Tibial nerve (tissue), 4 donors: Measurements from ENCODE around the gene RNF182. TPM values are rescaled to one million over a fixed set of nuclear protein-coding genes. Genes with fewer than 3 reads are reported as not detected.
"Not testable (repeated sequence)": the region's sequence is repeated elsewhere in the genome, so short reads cannot be mapped to it uniquely, and the experiment has no call there.

Experiments
- DNase-seq, 2 donors: peaks; one replicate each; pipeline ENCODE4 v3.0.0-alpha.2; 2019; ENCODE audit warnings: low spot score in 2 of 2
- H3K27ac ChIP-seq, 4 donors: fragments of 200-600 bp; sonication (generic) in 3 of 4; one replicate each; pipeline ENCODE4 v1.5.1; 2017 to 2019; ENCODE audit warnings: mild to moderate bottlenecking in 1 of 4
- H3K27me3 ChIP-seq, 2 donors: fragments of 200-600 bp; sonication (generic) in 1 of 2; one replicate each; pipeline versions ENCODE4 v1.5.1 to v1.6.0; 2017 to 2019
- H3K36me3 ChIP-seq, 3 donors: fragments of 200-600 bp; sonication (generic); one replicate each; pipeline ENCODE4 v1.5.1; 2018 to 2019
- H3K4me1 ChIP-seq, 4 donors: fragments of 200-600 bp; sonication (generic) in 3 of 4; one replicate each; pipeline ENCODE4 v1.5.1; 2017 to 2019
- H3K4me3 ChIP-seq, 4 donors: fragments of 200-600 bp; sonication (generic) in 3 of 4; one replicate each; pipeline ENCODE4 v1.5.1; 2017 to 2019; ENCODE audit warnings: mild to moderate bottlenecking in 1 of 4, moderate library complexity in 1 of 4
- H3K9me3 ChIP-seq, 4 donors: fragments of 200-600 bp; sonication (generic) in 3 of 4; one replicate each; pipeline ENCODE4 v1.5.1; 2017 to 2019
- EP300 ChIP-seq, 2 donors: sonication (generic); formaldehyde crosslinking; IDR thresholded peaks; one replicate each; pipeline ENCODE4 v1.6.1; 2017; ENCODE audit warnings: antibody characterized with exemption in 2 of 2, mild to moderate bottlenecking in 1 of 2
- POLR2A ChIP-seq, 2 donors: fragments of 450-650 bp; IDR thresholded peaks; one replicate each; pipeline ENCODE4 v1.6.1; 2017; ENCODE audit warnings: antibody characterized with exemption in 2 of 2, mild to moderate bottlenecking in 2 of 2, moderate library complexity in 2 of 2
- WGBS, 2 donors: methylation state at CpG; one replicate each; pipeline ENCODE4 v1.1.5; 2018; 5-methylcytosine and 5-hydroxymethylcytosine counted together
- total RNA-seq, 4 donors: library from RNA; depleted of rRNA; stranded (reverse); fragments of >200 nt; gene quantifications; one replicate each; pipeline ENCODE4 v1.1.0, GENCODE V29; 2016
- TF ChIP-seq, protein P1 (sequence below), 5 experiments: fragments of 200-600 bp in 3 of 5; fragments of 450-650 bp in 2 of 5; sonication (generic) in 3 of 5; IDR thresholded peaks; one replicate each; pipeline ENCODE4 v1.5.1; 2016 to 2019; ENCODE audit warnings: antibody characterized with exemption in 5 of 5, mild to moderate bottlenecking in 3 of 5, moderate library complexity in 2 of 5

Gene RNF182
- total RNA-seq, 4 donors from 2014 or later, result 0.39 to 2.1 TPM; not detected in 2

DNA sequence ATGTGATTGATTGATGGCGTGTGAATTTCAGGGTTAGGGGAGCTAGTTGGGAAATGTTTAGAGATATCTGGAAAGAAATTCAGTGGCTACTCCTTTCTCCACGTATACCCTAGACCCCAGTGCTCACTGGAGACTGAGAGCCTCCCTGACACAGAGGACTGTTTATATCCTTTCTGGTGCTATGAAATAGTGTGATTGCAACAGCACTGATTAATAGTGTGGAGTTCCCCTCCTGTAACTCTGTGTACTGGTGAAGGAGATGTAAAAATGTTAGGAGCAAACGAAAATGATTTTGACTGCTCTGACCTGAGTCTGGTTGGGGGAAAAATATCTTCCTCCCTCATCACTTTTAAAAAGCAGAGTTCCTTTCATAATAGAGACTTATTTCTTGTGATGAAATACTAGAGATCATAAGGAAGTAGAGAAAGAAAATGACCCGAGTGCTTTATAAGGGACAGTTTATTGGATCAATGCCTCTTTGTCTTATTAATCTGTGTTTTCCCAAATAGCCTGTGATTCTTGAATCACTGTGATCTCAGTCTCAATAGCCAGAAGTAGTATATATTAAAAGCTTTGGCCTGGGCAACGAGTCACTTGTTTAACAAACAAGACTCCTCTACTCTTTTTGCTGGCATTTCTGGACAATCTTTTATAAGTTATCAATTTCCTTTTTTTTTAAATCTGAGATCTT is 92.3 kb downstream of the RNF182 start:
- H3K4me1 ChIP-seq, result no peaks in the 10 kb centered on the region
- no peak for DNase-seq
- H3K9me3 ChIP-seq, result peaks cover 0 to 6% (median 0%) of the 10 kb centered on the region in 4 donors
- no peak overlapping the region for H3K4me3 ChIP-seq
- H3K27me3 ChIP-seq, result no peaks in the 10 kb centered on the region
- 42 to 43% methylated on average over 5 of the region's 5 CpGs for WGBS, 2 donors
- TF ChIP-seq POLR2A (IDR thresholded peaks at IDR 0.05), result no peak
- no peak for TF ChIP-seq EP300 (IDR thresholded peaks at IDR 0.05)
- TF ChIP-seq, protein P1, sequence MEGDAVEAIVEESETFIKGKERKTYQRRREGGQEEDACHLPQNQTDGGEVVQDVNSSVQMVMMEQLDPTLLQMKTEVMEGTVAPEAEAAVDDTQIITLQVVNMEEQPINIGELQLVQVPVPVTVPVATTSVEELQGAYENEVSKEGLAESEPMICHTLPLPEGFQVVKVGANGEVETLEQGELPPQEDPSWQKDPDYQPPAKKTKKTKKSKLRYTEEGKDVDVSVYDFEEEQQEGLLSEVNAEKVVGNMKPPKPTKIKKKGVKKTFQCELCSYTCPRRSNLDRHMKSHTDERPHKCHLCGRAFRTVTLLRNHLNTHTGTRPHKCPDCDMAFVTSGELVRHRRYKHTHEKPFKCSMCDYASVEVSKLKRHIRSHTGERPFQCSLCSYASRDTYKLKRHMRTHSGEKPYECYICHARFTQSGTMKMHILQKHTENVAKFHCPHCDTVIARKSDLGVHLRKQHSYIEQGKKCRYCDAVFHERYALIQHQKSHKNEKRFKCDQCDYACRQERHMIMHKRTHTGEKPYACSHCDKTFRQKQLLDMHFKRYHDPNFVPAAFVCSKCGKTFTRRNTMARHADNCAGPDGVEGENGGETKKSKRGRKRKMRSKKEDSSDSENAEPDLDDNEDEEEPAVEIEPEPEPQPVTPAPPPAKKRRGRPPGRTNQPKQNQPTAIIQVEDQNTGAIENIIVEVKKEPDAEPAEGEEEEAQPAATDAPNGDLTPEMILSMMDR (IDR thresholded peaks at IDR 0.05), result no peak
- H3K27ac ChIP-seq, result peak overlapping the region in 1 of 4 donors; percentile 70
- H3K36me3 ChIP-seq, result no peaks in the 10 kb centered on the region

DNA sequence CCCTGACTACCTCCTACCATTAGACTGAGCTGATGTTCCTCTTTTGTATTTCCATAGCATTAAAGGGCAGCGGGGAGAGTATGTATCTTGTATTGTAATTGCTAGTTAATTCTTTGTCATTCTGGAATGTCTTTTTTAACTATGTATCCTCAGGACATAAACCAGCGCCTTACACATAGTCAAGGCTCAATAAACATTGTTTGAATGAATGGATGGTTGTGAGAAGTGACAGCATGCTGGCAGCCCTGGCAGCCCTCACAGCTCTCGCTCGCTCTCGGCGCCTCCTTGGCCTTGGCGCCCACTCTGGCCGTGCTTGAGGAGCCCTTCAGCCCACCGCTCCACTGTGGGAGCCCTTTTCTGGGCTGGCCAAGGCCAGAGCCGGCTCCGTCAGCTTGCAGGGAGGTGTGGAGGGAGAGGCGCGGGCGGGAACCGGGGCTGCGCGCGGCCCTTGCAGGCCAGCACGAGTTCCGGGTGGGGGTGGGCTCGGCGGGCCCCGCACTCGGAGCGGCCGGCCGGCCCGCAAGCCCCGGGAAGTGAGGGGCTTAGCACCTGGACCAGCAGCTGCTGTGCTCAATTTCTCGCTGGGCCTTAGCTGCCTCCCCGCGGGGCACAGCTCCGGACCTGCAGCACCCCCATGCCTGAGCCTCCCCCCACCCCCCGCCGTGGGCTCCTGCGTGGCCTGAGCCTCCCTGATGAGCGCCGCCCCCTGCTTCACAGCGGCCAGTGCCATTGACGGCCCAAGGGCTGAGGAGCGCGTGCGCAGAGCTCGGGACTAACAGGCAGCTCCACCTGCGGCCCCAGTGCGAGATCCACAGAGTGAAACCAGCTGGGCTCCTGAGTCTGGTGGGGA is 93.1 kb downstream of the RNF182 start:
- no peaks in the 10 kb centered on the region for H3K9me3 ChIP-seq
- no peaks in the 10 kb centered on the region for H3K27me3 ChIP-seq
- peak overlapping the region in 1 of 4 donors; percentile 70 for H3K27ac ChIP-seq
- TF ChIP-seq, protein P1 (IDR thresholded peaks at IDR 0.05), result no peak
- TF ChIP-seq EP300 (IDR thresholded peaks at IDR 0.05) (no peak), POLR2A (IDR thresholded peaks at IDR 0.05) (no peak)
- H3K4me1 ChIP-seq, result no peaks in the 10 kb centered on the region
- H3K36me3 ChIP-seq, result no peaks in the 10 kb centered on the region
- no peak for DNase-seq
- H3K4me3 ChIP-seq, result no peak overlapping the region
- WGBS, 2 donors, result 65 to 78% methylated on average over 15 to 42 of the region's 46 CpGs

DNA sequence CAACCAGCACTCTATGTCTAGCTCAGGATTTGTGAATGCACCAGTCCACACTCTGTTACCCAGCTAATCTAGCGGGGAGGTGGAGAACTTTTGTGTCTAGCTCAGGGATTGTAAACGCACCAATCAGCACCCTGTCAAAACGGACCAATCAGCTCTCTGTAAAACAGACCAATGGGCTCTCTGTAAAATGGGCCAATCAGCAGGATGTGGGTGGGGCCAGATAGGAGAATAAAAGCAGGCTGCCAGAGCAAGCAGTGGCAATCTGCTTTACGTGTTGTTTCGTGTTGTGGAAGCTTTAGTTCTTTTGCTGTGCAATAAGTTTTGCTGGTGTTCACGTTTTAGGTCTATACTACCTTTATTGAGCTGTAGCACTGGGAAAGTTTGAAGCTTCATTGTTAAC is 93.8 kb downstream of the RNF182 start:
- not testable (repeated sequence) for DNase-seq, H3K9me3 ChIP-seq, H3K4me3 ChIP-seq, H3K27me3 ChIP-seq, H3K4me1 ChIP-seq, H3K36me3 ChIP-seq, H3K27ac ChIP-seq
- 64 to 96% methylated on average over 6 of the region's 6 CpGs for WGBS, 2 donors

DNA sequence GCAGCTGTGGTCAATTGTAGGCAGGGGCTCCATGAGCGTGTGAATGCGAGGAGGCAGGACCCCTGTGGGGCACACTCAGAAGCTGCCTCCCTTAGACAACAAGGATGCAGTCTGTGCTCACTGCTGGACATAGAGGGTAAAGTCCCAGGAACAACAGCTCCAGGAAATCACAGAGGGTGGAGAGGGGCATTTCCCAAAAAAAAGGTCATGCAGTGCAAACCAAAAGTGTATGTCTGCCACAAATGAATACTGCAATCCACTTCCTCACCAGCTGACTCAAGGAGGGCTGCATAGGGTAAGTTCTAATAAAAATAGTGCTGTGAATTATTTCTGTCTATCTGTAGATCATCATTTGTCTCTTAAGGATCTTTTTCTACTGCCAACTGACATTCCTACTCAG is 95.8 kb downstream of the RNF182 start:
- H3K27ac ChIP-seq, result no peak overlapping the region
- H3K4me1 ChIP-seq, result no peaks in the 10 kb centered on the region
- no peaks in the 10 kb centered on the region for H3K9me3 ChIP-seq
- no peak for DNase-seq
- no peaks in the 10 kb centered on the region for H3K36me3 ChIP-seq
- TF ChIP-seq EP300 (IDR thresholded peaks at IDR 0.05) (no peak), POLR2A (IDR thresholded peaks at IDR 0.05) (no peak)
- TF ChIP-seq, protein P1 (IDR thresholded peaks at IDR 0.05), result no peak
- WGBS, 2 donors, result 88 to 92% methylated on average over 2 of the region's 2 CpGs
- H3K4me3 ChIP-seq, result no peak overlapping the region
- no peaks in the 10 kb centered on the region for H3K27me3 ChIP-seq

DNA sequence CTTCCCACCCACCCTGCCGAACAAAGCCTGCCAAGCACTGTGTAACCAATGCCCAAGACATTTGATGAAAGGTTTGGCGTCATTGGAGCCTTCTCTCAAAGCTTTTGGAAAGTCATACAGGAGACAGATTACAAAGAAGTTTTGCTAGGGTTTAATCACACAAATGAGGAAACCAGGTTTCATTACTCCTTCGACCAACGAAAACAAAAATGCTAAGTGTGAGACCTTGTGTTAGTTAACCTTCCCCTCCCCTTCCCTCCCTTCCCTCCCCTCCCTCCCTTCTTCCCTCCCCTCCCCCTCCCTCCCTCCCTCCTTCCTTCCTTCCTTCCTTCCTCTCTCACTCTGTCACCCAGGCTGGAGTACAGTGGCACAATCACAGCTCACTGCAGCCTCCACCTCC is 96.7 kb downstream of the RNF182 start:
- no peak for DNase-seq
- no peaks in the 10 kb centered on the region for H3K9me3 ChIP-seq
- H3K27me3 ChIP-seq, result no peaks in the 10 kb centered on the region
- TF ChIP-seq POLR2A (IDR thresholded peaks at IDR 0.05), result no peak
- TF ChIP-seq, protein P1 (IDR thresholded peaks at IDR 0.05), result no peak
- H3K4me1 ChIP-seq, result no peaks in the 10 kb centered on the region
- no peak overlapping the region for H3K4me3 ChIP-seq
- 53 to 56% methylated on average over 4 of the region's 4 CpGs for WGBS, 2 donors
- H3K27ac ChIP-seq, result no peak overlapping the region
- no peaks in the 10 kb centered on the region for H3K36me3 ChIP-seq
